HEK293 (cell line): ENCODE results near the gene INO80C.

Experiments
- CTCF ChIA-PET: fragments of 350-600 bp; formaldehyde crosslinking; extraction: SDS; loops from one replicate; lab custom pipeline; 2021; ENCODE audit warnings: antibody characterized with exemption; lab: Yijun Ruan, JAX
- POLR2A ChIA-PET: fragments of 300-600 bp; formaldehyde crosslinking; extraction: SDS; loops from one replicate; lab custom pipeline; 2020; ENCODE audit warnings: antibody characterized with exemption, inconsistent platforms; lab: Yijun Ruan, JAX
- H3K27ac ChIP-seq: fragments of 200-500 bp; sonication (Bioruptor generic); 2 replicates; pipeline ENCODE4 v1.5.1; 2014; ENCODE audit warnings: low read depth, low read length, control low read depth, inconsistent platforms; ENCODE audit errors: extremely low read depth
- H3K36me3 ChIP-seq, 2 experiments: fragments of 200-500 bp in 1 of 2; sonication (Bioruptor generic) in 1 of 2; 1 replicate in 1 of 2; 2 replicates in 1 of 2; pipeline ENCODE4 v1.5.1; 2014 to 2017; ENCODE audit warnings: inconsistent platforms in 2 of 2, low read length in 2 of 2; ENCODE audit not compliant: control insufficient read depth in 2 of 2, insufficient read depth in 1 of 2
- H3K4me1 ChIP-seq: fragments of 200-500 bp; sonication (Bioruptor generic); 2 replicates; pipeline ENCODE4 v1.5.1; 2014; ENCODE audit warnings: mild to moderate bottlenecking, low read length, inconsistent platforms; ENCODE audit not compliant: control insufficient read depth, insufficient read depth
- H3K4me3 ChIP-seq: 2 replicates; pipeline ENCODE4 v1.5.1; 2011; ENCODE audit warnings: low read depth, mild to moderate bottlenecking, control low read depth, low read length, moderate library complexity
- H3K9me3 ChIP-seq: fragments of 200-500 bp; sonication (Bioruptor generic); 2 replicates; pipeline ENCODE4 v1.5.1; 2014; ENCODE audit warnings: low read depth, low read length, inconsistent platforms; ENCODE audit not compliant: control insufficient read depth, insufficient read depth
- AEBP2 ChIP-seq: fragments of 450-650 bp; formaldehyde crosslinking; IDR thresholded peaks from 2 replicates; pipeline ENCODE4 v1.5.1; 2016; ENCODE audit warnings: missing biosample characterization, missing genetic modification characterization, borderline replicate concordance
- BCL11B ChIP-seq: fragments of 450-650 bp; formaldehyde crosslinking; IDR thresholded peaks from 2 replicates; pipeline ENCODE4 v1.5.1; 2016; ENCODE audit warnings: low read depth, missing biosample characterization, missing genetic modification characterization
- GFI1B ChIP-seq: fragments of 450-650 bp; formaldehyde crosslinking; IDR thresholded peaks from 2 replicates; pipeline ENCODE4 v1.5.1; 2016; ENCODE audit warnings: missing biosample characterization, missing genetic modification characterization
- MZF1 ChIP-seq: fragments of 450-650 bp; formaldehyde crosslinking; IDR thresholded peaks from 2 replicates; pipeline ENCODE4 v1.5.1; 2017; ENCODE audit warnings: missing biosample characterization, missing genetic modification characterization, borderline replicate concordance
- PRDM1 ChIP-seq: fragments of 450-650 bp; formaldehyde crosslinking; IDR thresholded peaks from 2 replicates; pipeline ENCODE4; 2016; ENCODE audit warnings: missing biosample characterization, missing genetic modification characterization
- PRDM2 ChIP-seq: fragments of 450-650 bp; formaldehyde crosslinking; IDR thresholded peaks from 2 replicates; pipeline ENCODE4 v1.5.1; 2016; ENCODE audit warnings: missing biosample characterization, missing genetic modification characterization, borderline replicate concordance
- TCF7L2 ChIP-seq: IDR thresholded peaks from 2 replicates; pipeline ENCODE4 v1.6.1; 2011; ENCODE audit warnings: low read depth, mild to moderate bottlenecking, inconsistent platforms, low read length, moderate library complexity, borderline replicate concordance
- TSHZ1 ChIP-seq: fragments of 450-650 bp; formaldehyde crosslinking; IDR thresholded peaks from 2 replicates; pipeline ENCODE4 v1.5.1; 2016; ENCODE audit warnings: missing biosample characterization, missing genetic modification characterization, borderline replicate concordance
- WT1 ChIP-seq: fragments of 450-650 bp; formaldehyde crosslinking; IDR thresholded peaks from 2 replicates; pipeline ENCODE4 v1.5.1; 2016; ENCODE audit warnings: missing biosample characterization, missing genetic modification characterization
- ZNF140 ChIP-seq: fragments of 450-650 bp; formaldehyde crosslinking; IDR thresholded peaks from 2 replicates; pipeline ENCODE4 v1.5.1; 2016; ENCODE audit warnings: missing biosample characterization, missing genetic modification characterization
- ZNF175 ChIP-seq: fragments of 450-650 bp; formaldehyde crosslinking; IDR thresholded peaks from 2 replicates; pipeline ENCODE4 v1.5.1; 2016; ENCODE audit warnings: missing biosample characterization, missing genetic modification characterization
- ZNF184 ChIP-seq: fragments of 450-650 bp; IDR thresholded peaks from 2 replicates; pipeline ENCODE4 v1.5.1; 2018; ENCODE audit warnings: missing biosample characterization, mild to moderate bottlenecking, missing genetic modification characterization
- ZNF221 ChIP-seq: fragments of 450-650 bp; formaldehyde crosslinking; IDR thresholded peaks from 2 replicates; pipeline ENCODE4 v1.5.1; 2017; ENCODE audit warnings: missing biosample characterization, missing genetic modification characterization, borderline replicate concordance
- ZNF26 ChIP-seq: fragments of 450-650 bp; formaldehyde crosslinking; IDR thresholded peaks from 2 replicates; pipeline ENCODE4 v1.5.1; 2016; ENCODE audit warnings: missing biosample characterization, missing genetic modification characterization
- ZNF394 ChIP-seq: fragments of 450-650 bp; formaldehyde crosslinking; IDR thresholded peaks from 2 replicates; pipeline ENCODE4 v1.5.1; 2016; ENCODE audit warnings: missing biosample characterization, missing genetic modification characterization, mild to moderate bottlenecking, moderate library complexity, borderline replicate concordance
- ZNF639 ChIP-seq: fragments of 450-650 bp; formaldehyde crosslinking; IDR thresholded peaks from 2 replicates; pipeline ENCODE4 v1.5.1; 2016; ENCODE audit warnings: missing biosample characterization, missing genetic modification characterization
- ZNF645 ChIP-seq: fragments of 450-650 bp; formaldehyde crosslinking; IDR thresholded peaks from 2 replicates; pipeline ENCODE4; 2016; ENCODE audit warnings: missing biosample characterization, missing genetic modification characterization
- ZNF76 ChIP-seq: fragments of 450-650 bp; formaldehyde crosslinking; IDR thresholded peaks from 2 replicates; pipeline ENCODE4; 2016; ENCODE audit warnings: low read depth, missing biosample characterization, missing genetic modification characterization, borderline replicate concordance
- ZNF768 ChIP-seq: fragments of 450-650 bp; formaldehyde crosslinking; IDR thresholded peaks from 2 replicates; pipeline ENCODE4 v1.5.1; 2018; ENCODE audit warnings: missing biosample characterization, mild to moderate bottlenecking, missing genetic modification characterization
- ZSCAN18 ChIP-seq: fragments of 450-650 bp; formaldehyde crosslinking; IDR thresholded peaks from 2 replicates; pipeline ENCODE4 v1.5.1; 2016; ENCODE audit warnings: missing biosample characterization, missing genetic modification characterization

INO80C gene

GRCh38 chr18:35464831-35465279 lies 32.9 kb downstream of the INO80C start:
- H3K27ac ChIP-seq, result no peak overlapping the region
- no peak overlapping the region for H3K4me3 ChIP-seq
- H3K36me3 ChIP-seq, result no peaks in the 10 kb centered on the region
- H3K4me1 ChIP-seq, result no peaks in the 10 kb centered on the region
- CTCF ChIA-PET, result interaction anchor here (0.6 to 1.3 kb wide), 2 partner anchors 9 to 12 kb away, joined by 3 to 4 read pairs; no protein-coding TSS in a partner anchor
- POLR2A ChIA-PET, result no interaction called here
- TF ChIP-seq ZNF221 (tag by site-specific recombination) (no peak), ZNF76 (tag by site-specific recombination) (no peak), ZNF175 (tag by site-specific recombination) (no peak), PRDM2 (tag by site-specific recombination) (no peak), GFI1B (tag by site-specific recombination) (no peak), WT1 (tag by site-specific recombination) (no peak), ZNF140 (tag by site-specific recombination) (no peak), PRDM1 (tag by site-specific recombination) (no peak), ZSCAN18 (tag by site-specific recombination) (no peak), ZNF768 (tag by site-specific recombination) (no peak), ZNF394 (tag by site-specific recombination) (no peak), ZNF645 (tag by site-specific recombination) (no peak), MZF1 (no peak), ZNF639 (no peak), AEBP2 (tag by site-specific recombination) (no peak), BCL11B (no peak), TCF7L2 (no peak), ZNF26 (tag by site-specific recombination) (no peak), ZNF184 (tag by site-specific recombination) (no peak), TSHZ1 (no peak)
- H3K9me3 ChIP-seq, result no peaks in the 10 kb centered on the region
